HG03565 (cell line): Measurements from ENCODE around the gene CCDC88A.
"Not testable (repeated sequence)": the region's sequence is repeated elsewhere in the genome, so short reads cannot be mapped to it uniquely, and the experiment has no call there.

Source experiments
- ATAC-seq: cut with Tn5 transposase; IDR thresholded peaks from one replicate; pipeline ENCODE4 v1.9.1; 2021; ENCODE audit warnings: mild to moderate bottlenecking, moderate library complexity; ENCODE audit not compliant: unreplicated experiment

CCDC88A gene

GRCh38 chr2:55241582-55241981, 178.1 kb downstream of the CCDC88A start:
- ATAC-seq = not testable (repeated sequence)

GRCh38 chr2:55239656-55240222, 179.9 kb downstream of the CCDC88A start:
- no peak for ATAC-seq
